Measurements from ENCODE around the gene MGA.
"Not testable (repeated sequence)": the region's sequence is repeated elsewhere in the genome, so short reads cannot be mapped to it uniquely, and the experiment has no call there.

The MGA gene

GRCh38 chr15:41714291-41714690 is 54.1 kb downstream of the MGA start:
- no peak for DNase-seq (ENCODE audit: low read depth)

- no peak for DNase-seq (ENCODE audit: low read depth)
Observed at GRCh38 chr15:41716864-41717263, 56.7 kb downstream of the MGA start.

- DNase-seq (ENCODE audit: low read depth) = peak; percentile 69
Observed at GRCh38 chr15:41727143-41727542, 66.9 kb downstream of the MGA start.

- not testable (repeated sequence) for DNase-seq (ENCODE audit: low read depth)
Observed at GRCh38 chr15:41728061-41728460, 67.9 kb downstream of the MGA start.

GRCh38 chr15:41730543-41730942 is 70.3 kb downstream of the MGA start:
- no peak for DNase-seq (ENCODE audit: low read depth)

- DNase-seq (ENCODE audit: low read depth) = no peak
Observed at GRCh38 chr15:41732483-41732882, 72.3 kb downstream of the MGA start.

- peak; percentile 43 for DNase-seq (ENCODE audit: low read depth)
Observed at GRCh38 chr15:41734079-41734478, 73.9 kb downstream of the MGA start.

- DNase-seq (ENCODE audit: low read depth) = no peak
Observed at GRCh38 chr15:41735046-41735445, 74.8 kb downstream of the MGA start.

GRCh38 chr15:41735492-41735891 is 75.3 kb downstream of the MGA start:
- DNase-seq (ENCODE audit: low read depth) = not testable (repeated sequence)

- peak; percentile 35 for DNase-seq (ENCODE audit: low read depth)
Observed at GRCh38 chr15:41746802-41747201, 86.6 kb downstream of the MGA start.

GRCh38 chr15:41756198-41756597 is 96.0 kb downstream of the MGA start:
- no peak for DNase-seq (ENCODE audit: low read depth)

- peak; percentile 83 for DNase-seq (ENCODE audit: low read depth)
Observed at GRCh38 chr15:41772720-41773331, 112.6 kb downstream of the MGA start.

GRCh38 chr15:41773332-41773728 is 113.1 kb downstream of the MGA start:
- no peak for DNase-seq (ENCODE audit: low read depth)

- DNase-seq (ENCODE audit: low read depth) = no peak
Observed at GRCh38 chr15:41773729-41774061, 113.5 kb downstream of the MGA start.

- peak; percentile 99 for DNase-seq (ENCODE audit: low read depth)
Observed at GRCh38 chr15:41774062-41774881, 114.1 kb downstream of the MGA start, which contains the start of gene MAPKBP1. MAPKBP1 (plus strand) TSS chr15:41774484; CDS start chr15:41775276, 792 bp downstream.

GRCh38 chr15:41774882-41775417 is 114.7 kb downstream of the MGA start:
- DNase-seq (ENCODE audit: low read depth) = no peak

- DNase-seq (ENCODE audit: low read depth) = no peak
Observed at GRCh38 chr15:41775651-41776050, 115.4 kb downstream of the MGA start.

- peak; percentile 36 for DNase-seq (ENCODE audit: low read depth)
Observed at GRCh38 chr15:41777421-41777973, 117.3 kb downstream of the MGA start.

- DNase-seq (ENCODE audit: low read depth) = peak; percentile 32
Observed at GRCh38 chr15:41778521-41778920, 118.3 kb downstream of the MGA start.

- DNase-seq (ENCODE audit: low read depth) = peak; percentile 25
Observed at GRCh38 chr15:41779662-41780157, 119.5 kb downstream of the MGA start.

- DNase-seq (ENCODE audit: low read depth) = no peak
Observed at GRCh38 chr15:41780266-41780665, 120.1 kb downstream of the MGA start.

GRCh38 chr15:41780727-41781126 is 120.5 kb downstream of the MGA start:
- DNase-seq (ENCODE audit: low read depth) = no peak

All from EH (cell line).